ENCODE results near the gene DAZAP2. TPM values are rescaled to one million over a fixed set of nuclear protein-coding genes. Genes with fewer than 3 reads are reported as not detected.

The DAZAP2 gene
- total RNA-seq, 2 experiments from 2014 or later = 131 to 137 TPM

DNA sequence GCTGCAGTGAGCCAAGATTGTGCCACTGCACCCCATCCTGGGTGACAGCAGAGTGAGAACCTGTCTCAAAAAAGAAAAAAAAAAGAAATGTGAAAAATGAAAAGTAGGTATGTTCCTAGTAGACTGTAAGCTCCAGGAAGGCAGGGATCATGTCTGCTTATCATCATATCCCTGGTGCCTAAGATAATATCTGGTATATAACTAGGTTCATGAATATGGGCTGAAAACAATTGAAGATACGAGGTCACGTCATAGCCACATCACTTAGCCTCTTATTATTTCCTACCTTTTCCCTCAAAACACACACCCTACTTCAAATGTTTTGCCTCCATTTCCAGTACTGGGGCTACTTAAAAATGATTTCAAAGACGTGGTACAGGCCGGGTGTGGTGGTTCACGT is 23.7 kb upstream of the DAZAP2 start:
- Histone ChIP-seq H3K9me3 (ENCODE audit: low read length) (no peaks in the 10 kb centered on the region), H3K36me3 (ENCODE audit: insufficient read depth, low read length) (no peaks in the 10 kb centered on the region), H3K4me3 (ENCODE audit: low read depth, low read length, poor library complexity, severe bottlenecking) (no peak overlapping the region), H4K20me1 (ENCODE audit: insufficient read depth, low read length) (no peaks in the 10 kb centered on the region), H2AFZ (ENCODE audit: low read length) (no peak overlapping the region), H3K4me1 (ENCODE audit: insufficient read depth, low read length, poor library complexity, severe bottlenecking) (peaks cover 20% of the 10 kb centered on the region), H3K9me2 (ENCODE audit: insufficient read depth, low read length) (no peaks in the 10 kb centered on the region), H3K79me2 (ENCODE audit: insufficient read depth, low read depth, low read length) (no peaks in the 10 kb centered on the region), H3K27ac (ENCODE audit: low read depth, low read length, poor library complexity, severe bottlenecking) (no peak overlapping the region), H3K4me2 (ENCODE audit: low read length) (no peak overlapping the region)
- CTCF ChIA-PET (ENCODE audit: unreplicated experiment) = no interaction called here
- no peak for DNase-seq (ENCODE audit: low spot score)
- TF ChIP-seq, protein P1, sequence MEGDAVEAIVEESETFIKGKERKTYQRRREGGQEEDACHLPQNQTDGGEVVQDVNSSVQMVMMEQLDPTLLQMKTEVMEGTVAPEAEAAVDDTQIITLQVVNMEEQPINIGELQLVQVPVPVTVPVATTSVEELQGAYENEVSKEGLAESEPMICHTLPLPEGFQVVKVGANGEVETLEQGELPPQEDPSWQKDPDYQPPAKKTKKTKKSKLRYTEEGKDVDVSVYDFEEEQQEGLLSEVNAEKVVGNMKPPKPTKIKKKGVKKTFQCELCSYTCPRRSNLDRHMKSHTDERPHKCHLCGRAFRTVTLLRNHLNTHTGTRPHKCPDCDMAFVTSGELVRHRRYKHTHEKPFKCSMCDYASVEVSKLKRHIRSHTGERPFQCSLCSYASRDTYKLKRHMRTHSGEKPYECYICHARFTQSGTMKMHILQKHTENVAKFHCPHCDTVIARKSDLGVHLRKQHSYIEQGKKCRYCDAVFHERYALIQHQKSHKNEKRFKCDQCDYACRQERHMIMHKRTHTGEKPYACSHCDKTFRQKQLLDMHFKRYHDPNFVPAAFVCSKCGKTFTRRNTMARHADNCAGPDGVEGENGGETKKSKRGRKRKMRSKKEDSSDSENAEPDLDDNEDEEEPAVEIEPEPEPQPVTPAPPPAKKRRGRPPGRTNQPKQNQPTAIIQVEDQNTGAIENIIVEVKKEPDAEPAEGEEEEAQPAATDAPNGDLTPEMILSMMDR (conservative IDR thresholded peaks at IDR 0.05; ENCODE audit: low read length) = no peak
- no peak for TF ChIP-seq EZH2phosphoT487 (IDR thresholded peaks at IDR 0.05; ENCODE audit: borderline replicate concordance, low read depth, low read length)
- BruUV-seq (replicated peaks) = no TSS peak
- intact Hi-C loops (cut with micrococcal nuclease; ENCODE audit: unreplicated experiment) = loop anchor here (5.0 to 10.0 kb wide), 2 partner anchors 43 to 130 kb away; partner anchors contain the start of genes CSRNP2 and TFCP2
- POLR2A ChIA-PET = interaction anchor here (0.7 kb wide), 2 partner anchors 10 to 613 kb away, joined by 4 to 5 read pairs; no protein-coding TSS in a partner anchor

DNA sequence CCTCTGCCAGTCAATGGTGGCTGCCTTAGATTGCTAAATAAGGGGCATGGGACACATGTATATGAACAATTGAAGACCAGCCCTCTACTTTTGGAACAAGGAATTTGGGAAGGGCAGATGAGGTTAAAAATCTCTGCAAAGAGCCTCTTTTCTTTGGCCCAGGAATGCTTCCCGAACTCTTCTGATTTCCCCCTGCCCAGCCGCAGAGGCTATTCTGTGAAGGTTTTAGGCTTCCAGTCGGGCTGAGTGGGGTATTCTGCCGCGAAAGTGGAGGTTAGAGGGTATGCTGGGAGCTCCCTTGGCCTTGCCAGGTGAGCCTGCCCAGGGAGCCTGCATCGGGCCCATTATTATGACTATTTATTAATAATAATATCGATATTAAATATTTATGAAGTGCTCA is 22.0 kb upstream of the DAZAP2 start:
- no peak for DNase-seq (ENCODE audit: low spot score)
- intact Hi-C loops (cut with micrococcal nuclease; ENCODE audit: unreplicated experiment) = loop anchor here (5.0 to 10.0 kb wide), 2 partner anchors 44 to 132 kb away; partner anchors contain the start of genes CSRNP2 and TFCP2
- H4K20me1 ChIP-seq (ENCODE audit: insufficient read depth, low read length) = no peaks in the 10 kb centered on the region
- H2AFZ ChIP-seq (ENCODE audit: low read length) = 0 out of 2 replicates have a peak overlapping the region, but pooled peaks have one; percentile 79
- H3K27ac ChIP-seq (ENCODE audit: low read depth, low read length, poor library complexity, severe bottlenecking) = no peak overlapping the region
- BruUV-seq (replicated peaks) = no TSS peak
- CTCF ChIA-PET (ENCODE audit: unreplicated experiment) = no interaction called here
- H3K4me3 ChIP-seq (ENCODE audit: low read depth, low read length, poor library complexity, severe bottlenecking) = peak overlapping the region; percentile 69
- no peak for TF ChIP-seq EZH2phosphoT487 (IDR thresholded peaks at IDR 0.05; ENCODE audit: borderline replicate concordance, low read depth, low read length)
- TF ChIP-seq, protein P1 (conservative IDR thresholded peaks at IDR 0.05; ENCODE audit: low read length) = no peak
- H3K9me2 ChIP-seq (ENCODE audit: insufficient read depth, low read length) = no peaks in the 10 kb centered on the region
- H3K9me3 ChIP-seq (ENCODE audit: low read length) = no peaks in the 10 kb centered on the region
- no peaks in the 10 kb centered on the region for H3K79me2 ChIP-seq (ENCODE audit: insufficient read depth, low read depth, low read length)
- H3K36me3 ChIP-seq (ENCODE audit: insufficient read depth, low read length) = no peaks in the 10 kb centered on the region
- peaks cover 21% of the 10 kb centered on the region for H3K4me1 ChIP-seq (ENCODE audit: insufficient read depth, low read length, poor library complexity, severe bottlenecking)
- POLR2A ChIA-PET = interaction anchor here (0.6 to 1.0 kb wide), 3 partner anchors 15 to 235 kb away, joined by 3 to 5 read pairs (median 3); no protein-coding TSS in a partner anchor
- H3K4me2 ChIP-seq (ENCODE audit: low read length) = peak overlapping the region; percentile 95

Measured in OCI-LY7 (cell line).